HG02840 (cell line): ENCODE results near the gene TEX9.
"Not testable (repeated sequence)": the region's sequence is repeated elsewhere in the genome, so short reads cannot be mapped to it uniquely, and the experiment has no call there.

Experiments
- ATAC-seq: cut with Tn5 transposase; IDR thresholded peaks from one replicate; pipeline ENCODE4 v1.9.1; 2021; ENCODE audit warnings: mild to moderate bottlenecking, moderate library complexity, moderate number of reproducible peaks; ENCODE audit not compliant: unreplicated experiment, low FRiP score

TEX9 gene

GRCh38 chr15:56358604-56359003, 6.6 kb upstream of the TEX9 start:
- no peak for ATAC-seq

DNA sequence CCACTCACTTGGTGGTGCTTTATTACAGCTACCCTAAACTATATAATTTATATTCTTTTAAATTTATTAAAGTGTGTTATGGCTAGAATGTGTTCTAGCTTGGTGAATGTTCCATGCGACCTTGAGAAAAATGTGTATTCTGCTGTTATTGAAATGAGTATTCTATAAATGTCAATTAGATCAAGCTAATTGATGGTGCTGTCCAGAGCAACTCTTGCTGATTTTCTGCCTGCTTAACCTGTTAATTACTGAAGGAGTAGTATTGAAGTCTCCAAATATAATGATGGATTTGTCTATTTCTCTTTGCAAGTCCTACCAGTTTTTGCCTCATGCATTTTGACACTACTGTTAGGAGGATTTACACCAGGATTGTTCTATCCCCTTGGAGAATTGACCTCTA, 3.2 kb upstream of the TEX9 start:
- no peak for ATAC-seq

GRCh38 chr15:56366211-56366610, 985 bp downstream of the TEX9 start:
- ATAC-seq: no peak

DNA sequence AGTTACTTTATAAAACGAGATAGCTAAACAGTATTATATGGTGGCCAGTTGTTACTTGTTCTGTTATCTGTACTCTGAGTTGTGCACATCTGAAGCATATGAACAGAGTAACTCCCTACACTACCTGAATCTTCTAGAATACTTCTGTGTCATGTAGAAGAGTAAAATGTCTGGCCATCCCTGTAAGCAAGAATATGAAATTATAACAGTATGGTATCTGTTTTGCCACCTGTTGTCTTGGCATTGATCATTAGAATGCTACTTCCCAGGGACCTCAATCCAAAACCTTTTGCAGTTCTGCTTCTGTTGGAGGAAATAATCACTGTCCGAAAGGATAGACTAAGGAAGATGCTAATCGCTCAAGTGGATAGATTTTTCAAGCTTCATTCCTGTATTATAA, 1.9 kb downstream of the TEX9 start:
- no peak for ATAC-seq

- no peak for ATAC-seq
Observed at GRCh38 chr15:56369234-56369633, 4.0 kb downstream of the TEX9 start.

- peak; percentile 91 for ATAC-seq
Observed at GRCh38 chr15:56371495-56372147, 6.4 kb downstream of the TEX9 start.

DNA sequence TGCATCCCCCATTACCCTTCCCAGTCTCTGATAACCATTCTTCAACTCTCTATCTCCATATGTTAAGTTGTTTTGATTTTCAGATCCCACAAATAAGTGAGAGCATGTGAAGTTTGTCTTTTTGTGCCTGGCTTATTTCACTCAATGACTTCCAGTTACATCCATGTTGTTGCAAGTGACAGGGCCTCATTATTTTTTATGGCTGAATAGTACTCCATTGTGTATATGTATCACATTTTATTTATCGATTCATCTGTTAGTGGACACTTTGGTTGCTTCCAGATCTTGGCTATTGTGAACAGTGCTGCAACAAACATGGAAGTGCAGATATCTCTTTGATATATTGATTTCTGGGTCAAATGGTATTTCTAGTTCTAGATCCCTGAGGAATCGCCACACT, 9.5 kb downstream of the TEX9 start:
- not testable (repeated sequence) for ATAC-seq

- ATAC-seq: not testable (repeated sequence)
Observed at GRCh38 chr15:56377822-56378221, 12.6 kb downstream of the TEX9 start.

DNA sequence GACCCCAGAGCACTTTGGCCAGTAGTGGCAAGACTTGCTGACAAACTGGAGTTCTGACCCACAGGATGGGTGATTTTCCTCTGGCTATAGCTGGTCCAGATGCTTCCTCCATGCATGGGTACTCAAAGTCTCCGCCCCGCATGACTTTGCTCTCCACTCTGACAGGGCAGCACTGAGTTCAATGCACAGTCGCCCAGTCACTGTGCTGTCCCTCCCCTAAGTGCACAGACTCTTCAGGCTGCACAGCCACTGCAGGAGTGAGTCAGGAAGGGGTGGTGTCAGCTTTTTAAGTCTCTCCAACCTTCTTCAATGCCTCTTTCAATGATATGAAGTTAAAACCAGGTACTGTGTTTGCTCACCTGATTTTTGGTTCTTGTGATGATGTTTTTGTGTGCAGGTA, 17.8 kb downstream of the TEX9 start:
- no peak for ATAC-seq

DNA sequence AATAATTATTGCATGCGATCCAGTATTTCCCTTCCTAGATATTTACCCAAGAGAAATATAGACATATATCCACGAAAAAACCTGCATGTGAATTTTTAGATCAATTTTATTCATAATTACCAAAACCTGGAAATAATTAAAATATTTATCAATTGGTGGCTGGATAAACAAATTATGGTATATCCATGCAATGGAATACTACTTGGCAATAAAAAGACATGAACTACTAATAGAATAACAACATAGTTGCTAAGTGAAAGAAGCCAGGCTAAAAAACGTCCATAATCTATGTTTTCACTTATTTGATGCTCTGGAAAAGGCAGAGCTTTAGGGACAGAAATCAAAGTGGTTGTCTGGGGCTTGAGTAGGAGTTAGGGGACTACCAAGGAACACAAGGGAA, 20.7 kb downstream of the TEX9 start:
- no peak for ATAC-seq

DNA sequence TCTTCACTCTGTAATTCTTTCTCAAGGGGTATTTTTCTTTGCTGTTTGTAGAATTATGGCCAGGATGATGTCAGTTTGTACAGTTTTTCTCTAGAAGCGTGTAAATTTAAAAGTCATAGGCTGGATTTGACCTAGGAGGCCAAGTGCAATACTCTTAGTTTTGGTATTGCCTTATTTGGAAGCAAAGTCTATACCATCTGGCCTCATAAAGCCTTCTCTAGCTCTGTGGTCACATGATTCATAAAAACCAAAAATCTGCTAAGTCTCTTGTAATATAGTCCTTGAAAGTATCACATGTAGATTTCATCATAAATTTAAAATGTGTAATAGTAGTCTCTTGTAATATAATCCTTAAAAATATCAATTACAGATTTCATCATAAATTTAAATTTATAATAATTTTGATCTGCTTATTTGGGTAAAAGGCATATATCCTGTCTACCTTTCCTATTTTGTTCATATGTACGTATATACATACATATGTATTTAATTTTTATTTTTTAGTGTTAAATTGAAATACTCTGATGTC, 25.6 kb downstream of the TEX9 start:
- ATAC-seq: no peak

DNA sequence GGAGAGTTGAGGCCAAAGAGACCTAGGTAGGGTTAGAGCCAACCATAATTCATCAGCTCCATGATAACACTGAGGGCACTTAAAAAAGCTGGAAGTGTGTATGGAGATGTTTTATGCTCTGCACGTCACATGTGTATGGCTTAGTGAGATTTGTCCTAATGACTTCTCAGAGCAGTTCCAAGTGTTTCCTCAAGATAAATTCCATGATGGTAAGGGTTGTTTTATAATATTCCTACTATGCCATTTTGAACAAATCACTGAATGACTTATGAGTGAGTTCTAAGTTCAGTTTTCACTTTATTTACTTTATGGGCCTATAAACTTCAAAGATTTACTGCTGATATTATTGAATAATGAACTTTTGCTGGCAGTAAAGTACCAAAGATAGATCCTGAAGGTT, 28.1 kb downstream of the TEX9 start:
- ATAC-seq: no peak

DNA sequence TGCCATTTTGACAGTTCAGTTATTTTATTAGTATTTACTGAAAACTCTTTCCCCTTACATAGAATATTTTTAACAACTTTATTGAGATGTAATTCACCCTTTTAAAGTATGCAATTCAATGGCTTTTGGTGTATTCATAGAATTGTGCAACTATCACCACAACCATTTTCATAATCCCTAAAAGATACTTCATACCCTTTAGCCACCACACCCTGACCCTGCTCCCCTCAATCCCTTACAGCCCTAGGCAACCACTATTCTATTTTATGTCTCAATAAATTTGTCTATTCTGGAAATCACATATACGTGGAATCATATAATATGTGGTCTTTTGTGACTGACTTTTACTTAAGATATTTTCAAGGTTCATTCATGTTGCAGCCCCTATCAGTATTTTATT, 29.7 kb downstream of the TEX9 start:
- no peak for ATAC-seq

- ATAC-seq: not testable (repeated sequence)
Observed at GRCh38 chr15:56397325-56397724, 32.1 kb downstream of the TEX9 start.

- ATAC-seq: not testable (repeated sequence)
Observed at GRCh38 chr15:56399209-56399608, 34.0 kb downstream of the TEX9 start.

DNA sequence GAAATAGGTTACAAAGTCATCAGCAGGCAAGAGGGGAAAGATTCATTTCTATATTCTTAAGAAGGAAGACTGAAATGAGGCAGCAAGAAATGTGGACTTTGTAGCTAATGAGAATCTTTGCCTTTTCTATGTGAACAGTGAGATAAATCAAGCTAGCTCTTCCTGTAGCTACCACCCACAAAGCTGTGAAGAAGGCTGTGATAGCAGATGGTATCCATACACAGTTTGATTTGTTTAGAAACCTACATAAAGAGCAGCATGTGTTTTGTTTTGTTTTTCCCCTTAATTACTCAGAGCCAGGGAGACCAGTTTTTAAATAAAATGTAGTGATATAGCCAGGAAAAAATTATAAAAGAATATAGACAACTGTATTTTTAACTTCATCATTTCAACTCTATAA, 45.5 kb downstream of the TEX9 start:
- no peak for ATAC-seq

DNA sequence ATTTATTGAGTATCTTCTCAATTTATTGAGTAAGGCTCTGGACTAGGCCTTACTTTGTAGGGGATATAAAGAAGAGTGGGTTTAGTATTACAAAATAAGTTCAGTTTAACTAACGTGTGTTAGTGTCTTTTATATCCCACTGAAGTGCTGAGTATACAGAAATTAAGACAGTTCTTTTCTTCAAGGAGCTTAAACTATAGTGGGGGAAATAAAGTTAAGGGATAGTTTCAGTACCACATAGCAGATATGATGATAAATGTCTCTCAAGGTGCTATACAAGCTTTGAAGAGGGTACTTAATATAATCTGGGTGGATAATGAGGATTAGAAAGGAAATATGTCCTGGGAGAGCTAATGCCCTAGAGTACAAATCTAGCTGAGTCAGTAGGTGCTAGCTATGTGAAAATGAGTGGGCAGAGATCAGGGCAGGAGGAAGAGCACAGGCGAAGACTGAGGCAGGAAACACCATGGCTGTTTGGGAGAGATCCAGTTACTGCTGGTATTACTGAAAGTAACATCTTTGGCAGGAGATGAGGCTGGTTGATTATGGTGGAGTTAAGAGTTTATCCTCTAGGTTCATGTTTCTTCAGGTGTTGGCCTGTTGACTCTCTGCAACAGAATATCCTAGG, 46.0 kb downstream of the TEX9 start:
- ATAC-seq: no peak

DNA sequence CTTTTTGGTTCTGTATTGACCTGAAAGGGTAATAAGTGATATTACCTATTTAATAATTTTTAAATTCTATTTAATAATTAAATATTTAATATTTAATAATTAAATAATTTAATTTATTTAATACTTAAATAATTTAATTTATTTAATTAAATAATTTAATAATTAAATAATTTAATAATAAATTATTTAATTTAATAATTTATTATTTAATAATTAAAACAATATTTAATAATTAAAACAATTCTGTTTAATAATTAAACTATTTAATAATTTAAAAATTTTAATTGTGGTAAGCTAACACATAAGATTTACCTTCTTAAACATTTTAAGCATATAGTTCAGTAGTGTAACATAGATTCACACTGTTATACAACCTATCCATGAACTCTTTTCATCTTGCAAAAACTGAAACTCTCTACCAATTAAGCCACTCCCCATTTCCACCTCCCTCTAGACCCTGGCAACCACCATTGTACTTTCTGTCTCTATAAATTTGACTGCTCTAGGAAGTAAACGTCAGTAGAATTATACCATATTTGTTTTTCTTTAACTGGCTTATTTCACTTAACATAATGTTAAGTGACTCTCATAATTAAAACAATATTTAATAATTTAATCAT, 48.0 kb downstream of the TEX9 start:
- ATAC-seq: not testable (repeated sequence)

DNA sequence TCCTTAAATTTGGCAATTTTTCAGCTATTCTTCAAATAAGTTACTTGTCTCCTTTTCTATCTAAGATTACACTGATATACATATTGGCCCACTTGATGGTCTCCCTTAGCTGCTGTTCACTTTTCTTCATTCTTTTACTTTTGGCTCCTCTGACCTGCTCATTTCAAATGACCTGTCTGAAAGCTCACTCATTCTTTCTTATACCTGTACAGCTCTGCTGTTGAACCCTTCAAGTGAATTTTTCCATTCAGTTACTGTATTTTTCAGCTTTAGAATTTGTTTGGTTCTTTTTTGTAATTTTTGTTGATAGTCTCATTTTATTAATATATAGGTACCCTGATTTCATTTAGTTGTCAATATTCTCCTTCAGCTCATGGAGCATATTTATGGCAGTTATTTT, 60.0 kb downstream of the TEX9 start:
- no peak for ATAC-seq

- ATAC-seq: no peak
Observed at GRCh38 chr15:56425976-56426375, 60.8 kb downstream of the TEX9 start.

DNA sequence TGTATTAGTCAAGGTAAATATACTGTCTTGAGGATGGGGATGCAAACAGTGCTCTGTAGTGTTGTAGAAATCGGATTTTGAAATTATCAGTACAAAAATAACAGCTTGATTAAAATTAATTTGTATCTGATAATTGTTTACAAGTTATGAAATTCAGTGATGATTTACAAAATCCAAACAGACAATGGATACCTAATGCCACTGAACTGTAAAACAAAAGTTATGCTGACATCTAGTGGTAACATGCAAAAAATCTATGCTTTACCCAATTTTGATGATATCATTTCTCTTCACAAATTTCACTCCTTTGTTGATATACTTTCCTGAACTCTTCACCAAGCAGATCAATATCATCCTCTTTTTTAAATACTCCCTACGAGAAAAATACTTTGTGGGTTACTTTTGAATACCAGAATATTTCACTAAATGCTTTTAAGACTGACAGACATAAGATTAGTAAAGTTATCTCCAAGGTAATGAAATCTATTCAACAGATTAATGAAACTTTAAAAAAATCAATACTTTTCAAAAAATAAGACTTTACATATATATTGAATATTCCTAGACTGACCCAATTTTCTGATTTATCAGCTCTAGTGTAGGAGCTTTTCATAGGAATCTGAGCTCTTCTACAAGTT, 63.7 kb downstream of the TEX9 start:
- ATAC-seq: no peak
